GM18909 (cell line): ENCODE data around the gene ALDH16A1.

Source experiments
- ATAC-seq: cut with Tn5 transposase; IDR thresholded peaks from one replicate; pipeline ENCODE4 v1.9.1; 2021; ENCODE audit warnings: mild to moderate bottlenecking; ENCODE audit not compliant: unreplicated experiment, poor library complexity

The ALDH16A1 gene

DNA sequence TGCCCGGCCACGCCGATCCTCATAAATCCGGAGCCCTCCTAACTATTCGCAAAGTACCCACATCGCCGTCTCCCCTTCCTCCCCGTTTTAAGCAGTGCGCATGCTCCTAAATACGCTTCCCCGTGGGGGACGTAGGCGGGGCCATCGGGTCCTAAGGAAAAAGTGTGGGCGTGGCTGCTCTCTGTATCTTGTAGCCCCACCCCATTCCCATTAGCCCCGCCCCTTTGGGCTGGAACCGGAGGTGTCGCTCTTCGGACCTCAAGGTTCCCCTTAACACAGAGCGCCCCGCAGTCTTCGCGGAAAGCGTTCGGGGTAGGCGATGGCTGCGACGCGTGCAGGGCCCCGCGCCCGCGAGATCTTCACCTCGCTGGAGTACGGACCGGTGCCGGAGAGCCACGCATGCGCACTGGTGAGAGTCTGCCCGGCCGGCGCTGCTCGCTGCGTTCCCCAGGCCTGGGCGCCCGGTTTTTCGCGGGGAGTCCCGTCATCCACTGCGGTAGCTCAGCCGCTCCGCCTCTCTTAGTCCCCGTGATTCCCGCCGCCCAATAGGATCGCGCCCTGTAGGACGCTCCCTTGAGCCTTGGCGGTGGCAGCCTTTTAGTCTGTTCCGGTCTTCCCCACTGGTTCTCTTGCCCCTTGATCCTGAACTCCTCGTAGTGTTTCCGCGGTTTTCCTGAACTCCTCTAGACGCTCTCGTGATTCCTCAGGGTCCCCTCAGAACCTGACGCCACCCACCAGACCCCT, at the start of gene ALDH16A1:
Gene ALDH16A1, plus strand, starts transcription at position 213 of the 744 bp plus-strand sequence. Its CDS starts 107 bp downstream, at position 320.
- peak; percentile 84 for ATAC-seq

DNA sequence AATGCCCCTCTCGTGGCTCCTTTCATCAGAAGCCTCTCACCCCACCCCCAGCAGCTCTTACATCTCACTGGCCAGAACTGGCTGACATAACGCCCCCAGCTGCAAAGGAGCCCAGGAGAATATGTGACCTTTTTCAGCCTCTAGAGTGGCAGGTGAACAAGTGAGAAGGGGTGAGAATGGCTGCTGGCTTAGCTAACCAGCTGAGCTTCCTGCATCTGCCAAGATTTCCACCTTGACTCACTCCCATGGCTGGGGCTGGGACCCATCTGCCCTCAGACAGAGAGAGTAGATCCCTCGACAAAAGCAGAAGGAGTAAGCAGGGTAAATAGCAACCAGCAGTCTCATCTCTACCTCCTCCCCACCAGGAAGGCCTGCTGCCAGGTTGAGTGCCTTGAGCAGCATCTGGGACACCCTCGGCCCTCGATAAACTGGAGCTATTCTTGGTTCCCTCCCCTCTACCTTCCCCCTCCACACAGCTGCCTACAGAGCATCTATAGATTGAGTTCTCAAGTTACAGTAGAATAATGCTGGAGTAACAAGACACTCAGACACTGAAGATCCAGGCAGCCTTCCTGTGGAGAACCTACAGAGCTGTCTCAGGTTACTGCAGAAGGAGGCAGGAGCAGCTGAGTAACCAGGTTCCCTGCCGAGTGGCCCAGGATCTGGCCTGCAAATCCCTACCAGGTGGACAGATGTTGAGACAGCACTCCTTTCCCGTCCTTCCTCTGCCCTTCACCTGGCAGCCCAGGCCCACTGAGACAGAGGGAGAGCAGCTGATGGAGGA, 49.4 kb upstream of the ALDH16A1 start:
- ATAC-seq = no peak

DNA sequence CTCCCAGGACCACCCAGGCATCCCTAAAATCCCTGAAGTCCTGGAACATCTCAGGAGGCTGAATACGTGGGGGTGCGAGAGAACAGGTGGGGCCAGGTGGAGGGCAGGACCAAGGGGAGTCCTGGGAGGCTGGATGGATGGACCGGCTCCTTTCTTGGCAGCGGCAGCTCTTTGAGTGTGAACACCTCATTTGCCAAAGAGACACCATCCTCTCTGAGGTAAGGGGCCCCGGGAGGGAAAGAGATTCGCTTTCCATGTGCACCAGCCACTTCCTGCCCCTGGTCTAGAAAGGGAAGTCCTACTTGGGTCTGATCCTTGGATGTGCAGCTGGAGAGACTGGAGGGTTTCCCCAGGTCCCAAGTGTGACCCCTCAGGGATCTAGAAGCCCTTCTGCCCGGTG, 45.9 kb upstream of the ALDH16A1 start:
- ATAC-seq = no peak

DNA sequence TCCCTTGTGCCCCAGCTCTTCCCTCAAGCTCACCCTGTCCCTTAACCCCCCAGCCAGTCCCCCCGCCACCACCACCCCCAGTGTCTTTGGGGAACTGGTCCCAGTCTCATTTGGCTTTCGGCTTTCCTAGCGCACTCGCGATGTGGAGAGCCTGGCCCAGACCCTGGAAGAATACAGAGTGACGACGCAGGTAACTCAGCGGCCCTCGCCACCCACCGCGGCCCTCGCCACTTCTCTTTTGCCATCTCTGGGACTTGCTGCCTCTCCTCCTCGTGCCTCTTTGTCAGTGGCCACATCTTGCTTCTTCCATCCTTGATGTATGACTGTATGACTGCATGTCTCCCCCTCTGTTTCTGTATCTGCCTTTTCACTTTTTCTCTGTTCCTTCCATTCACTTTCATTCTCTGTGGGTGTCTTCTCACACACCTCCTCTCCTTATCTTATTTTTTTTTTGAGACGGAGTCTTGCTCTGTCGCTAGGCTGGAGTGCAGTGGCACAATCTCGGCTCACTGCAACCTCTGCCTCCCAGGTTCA, 45.5 kb upstream of the ALDH16A1 start:
- no peak for ATAC-seq

DNA sequence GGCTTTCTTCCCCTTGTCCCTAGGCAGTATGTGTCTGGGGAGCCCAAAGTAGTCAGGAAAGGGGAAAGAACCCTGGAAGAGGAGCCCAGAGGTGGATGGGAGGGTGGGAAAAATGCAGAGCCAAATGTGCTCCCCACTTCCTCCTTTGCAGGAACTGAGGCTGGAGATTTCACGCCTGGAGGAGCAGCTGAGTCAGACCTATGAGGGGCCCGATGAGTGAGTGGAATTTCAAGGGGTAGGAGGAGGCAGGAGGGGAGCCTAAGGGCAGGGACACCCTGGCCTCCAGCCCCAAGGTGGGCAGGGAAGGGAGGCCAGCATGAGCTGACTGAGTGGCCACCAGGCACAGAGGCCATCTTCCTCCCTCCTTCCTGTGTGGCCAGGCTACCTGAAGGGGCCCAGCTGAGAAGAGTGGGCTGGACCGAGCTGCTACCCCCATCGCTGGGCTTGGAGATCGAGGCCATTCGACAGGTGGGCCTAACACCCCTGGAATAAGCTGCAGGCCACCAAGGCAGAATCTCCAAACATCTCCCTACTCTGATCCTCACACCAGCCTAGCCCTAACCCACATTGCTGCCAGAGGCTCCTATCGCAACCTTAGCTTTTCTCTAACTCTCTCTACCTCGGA, 44.1 kb upstream of the ALDH16A1 start:
- no peak for ATAC-seq

DNA sequence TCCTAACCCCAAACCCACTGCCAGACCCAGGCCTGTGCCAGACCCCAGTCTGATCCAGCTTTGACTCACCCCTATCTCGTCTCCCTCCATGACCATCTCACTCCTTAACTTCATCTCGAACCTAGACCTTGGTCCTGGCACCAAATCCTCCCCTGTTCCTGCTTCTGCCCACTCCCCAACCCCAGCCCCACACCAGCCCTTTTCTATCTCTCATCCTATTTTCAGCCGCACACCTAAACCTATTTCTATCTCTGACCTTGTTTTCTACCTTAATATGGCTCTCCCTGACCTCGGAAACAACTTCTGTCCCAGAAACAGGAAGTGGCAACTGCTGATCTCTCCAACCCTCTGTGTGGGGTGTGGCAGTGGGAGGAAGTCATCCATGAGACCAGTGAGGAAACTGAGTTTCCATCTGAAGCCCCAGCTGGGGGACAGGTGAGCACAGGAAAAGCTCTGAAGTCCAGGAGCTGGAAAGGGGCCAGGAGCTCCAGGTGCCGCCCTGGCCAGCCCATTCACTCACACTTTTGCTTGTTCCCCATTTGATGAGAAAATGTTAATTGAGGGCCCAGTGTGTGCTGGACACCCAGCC, 43.5 kb upstream of the ALDH16A1 start:
- no peak for ATAC-seq

DNA sequence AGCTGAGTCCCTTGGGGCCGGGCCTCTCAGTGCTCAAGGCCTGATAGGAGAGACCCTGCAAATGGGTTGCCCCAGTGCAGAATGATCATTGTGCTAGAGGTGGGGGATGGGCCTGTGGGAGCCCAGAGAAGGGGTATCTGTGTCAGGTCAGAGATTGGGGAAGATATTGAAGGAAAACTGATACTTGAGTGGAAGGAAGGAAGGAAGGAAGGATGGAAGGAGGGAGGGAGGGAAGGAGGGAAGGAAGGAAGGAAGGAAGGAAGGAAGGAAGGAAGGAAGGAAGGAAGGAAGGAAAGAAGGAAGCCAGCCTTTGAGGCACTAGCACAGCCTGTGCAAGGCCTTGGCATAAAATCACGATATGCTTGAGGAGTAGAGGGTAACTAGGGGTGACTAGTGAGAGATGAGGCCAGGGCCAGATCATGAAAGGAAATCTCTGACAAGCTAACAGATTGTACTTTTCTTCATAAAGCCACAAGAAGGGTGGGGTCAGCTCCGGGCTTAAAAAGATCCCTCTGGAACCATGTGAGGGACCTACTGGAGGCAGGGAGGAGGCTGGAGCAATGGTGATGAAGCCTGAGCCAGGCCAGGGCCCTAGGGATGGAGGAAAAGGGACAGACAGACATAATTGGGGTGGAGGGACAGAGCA, 41.2 kb upstream of the ALDH16A1 start:
- ATAC-seq = no peak

DNA sequence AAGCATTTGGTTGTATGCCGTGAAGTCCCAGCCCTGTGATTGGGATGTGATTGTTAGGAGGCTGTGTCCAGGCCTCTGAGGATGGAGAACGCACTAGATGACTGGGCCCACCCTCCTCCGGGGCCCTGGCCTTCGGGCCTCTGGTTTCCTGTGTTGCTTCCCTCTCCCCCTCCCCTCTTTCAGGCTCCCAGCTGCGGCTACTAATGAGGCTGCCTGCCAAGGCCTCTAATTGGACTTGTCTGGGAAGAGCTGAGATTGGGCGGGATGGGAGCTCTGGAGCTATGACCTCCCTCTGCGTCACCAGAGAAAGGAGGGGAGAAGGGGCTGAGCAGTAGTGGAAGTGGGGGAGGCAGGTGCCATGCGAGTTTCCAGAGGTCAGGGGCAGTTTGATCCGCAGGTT, 39.7 kb upstream of the ALDH16A1 start:
- ATAC-seq = no peak

DNA sequence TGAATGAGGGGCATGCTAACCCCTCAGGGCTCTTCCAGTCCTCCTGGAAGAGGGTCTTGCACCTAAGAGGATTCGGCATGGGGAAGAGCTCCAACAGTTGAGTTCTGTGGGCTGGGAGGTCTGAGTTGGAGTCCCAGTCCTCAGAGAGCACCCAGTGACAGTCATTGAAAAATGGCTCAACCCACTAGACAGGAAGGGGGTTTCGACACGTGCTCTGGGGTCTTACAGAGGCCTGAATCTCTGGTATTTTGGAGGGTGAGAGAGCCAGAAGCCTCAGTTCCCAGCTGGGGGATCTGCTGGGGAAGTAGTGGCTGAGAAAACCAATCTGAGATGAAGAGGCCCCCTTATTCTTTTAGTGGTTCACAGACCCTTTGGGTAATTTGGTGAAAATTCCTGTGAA, 38.8 kb upstream of the ALDH16A1 start:
- ATAC-seq = no peak

DNA sequence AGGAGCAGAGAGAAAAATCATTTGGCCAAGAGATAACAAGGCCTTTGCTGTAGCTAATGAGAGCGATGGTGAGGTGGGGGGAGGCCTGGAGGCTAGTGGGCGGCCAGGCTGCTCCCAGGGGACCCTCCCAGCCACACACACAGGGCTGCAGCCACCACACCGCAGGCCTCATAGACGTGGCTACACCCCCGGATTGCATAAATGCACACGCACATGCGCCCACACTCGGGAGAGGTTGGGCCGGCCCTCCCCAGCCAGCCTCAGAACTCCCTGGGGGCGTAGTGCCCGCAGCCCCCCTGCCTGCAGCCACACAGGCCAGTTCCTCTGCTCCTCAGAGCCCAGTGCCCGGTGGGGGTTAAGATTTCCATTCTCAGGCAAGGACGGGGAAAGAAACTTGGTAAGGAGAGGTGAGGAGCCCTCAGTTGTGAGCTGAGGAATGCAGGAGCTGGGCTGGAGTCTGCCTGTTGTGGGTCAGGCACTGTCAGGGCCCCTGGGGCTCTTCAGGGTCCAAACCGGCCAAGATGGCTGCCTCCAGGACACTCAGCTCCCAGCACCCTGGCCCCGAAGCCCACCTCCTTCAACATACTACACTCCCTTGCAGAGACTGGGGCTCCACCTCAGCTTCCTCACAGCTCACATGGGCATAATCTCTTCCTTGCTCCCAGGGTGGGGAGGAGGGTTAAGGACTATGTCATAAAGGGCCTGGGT, 37.8 kb upstream of the ALDH16A1 start:
- ATAC-seq = no peak

DNA sequence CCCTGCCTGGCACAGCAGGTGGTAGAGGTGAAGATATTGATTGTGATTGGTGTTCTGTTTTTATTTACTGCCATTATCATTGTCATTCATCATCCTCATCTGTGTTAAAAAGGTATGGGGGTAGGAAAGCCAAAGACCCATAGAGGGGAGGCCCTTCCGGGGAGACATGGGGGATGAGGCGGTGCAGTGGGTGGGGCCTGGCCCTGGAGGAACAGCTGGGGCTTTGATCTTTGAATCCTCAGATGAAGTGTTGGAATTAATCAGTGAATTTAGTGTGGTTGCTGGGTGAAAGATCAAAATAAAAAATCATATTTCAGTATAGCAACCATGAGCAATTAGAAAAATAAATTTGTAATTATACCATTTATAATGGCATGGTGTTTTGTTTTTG, 37.2 kb upstream of the ALDH16A1 start:
- ATAC-seq = no peak

DNA sequence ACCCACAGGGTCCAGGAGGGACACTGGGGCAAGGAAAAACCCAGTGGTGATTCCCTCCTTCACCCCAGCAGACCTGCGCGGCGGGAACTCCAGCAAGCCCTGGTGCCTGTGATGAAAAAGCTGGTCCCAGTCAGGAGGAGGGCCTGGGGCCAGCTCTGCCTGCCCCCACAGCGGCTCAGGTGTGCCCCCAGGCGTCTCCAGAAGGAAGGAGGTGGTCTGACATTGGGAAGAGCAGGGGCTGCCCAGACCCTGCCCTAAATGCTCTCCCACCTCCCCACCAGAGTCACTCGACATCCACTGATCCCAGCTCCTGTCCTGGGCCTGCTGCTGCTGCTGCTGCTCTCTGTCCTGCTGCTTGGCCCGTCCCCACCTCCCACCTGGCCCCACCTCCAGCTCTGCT, 35.9 kb upstream of the ALDH16A1 start:
- ATAC-seq = no peak

DNA sequence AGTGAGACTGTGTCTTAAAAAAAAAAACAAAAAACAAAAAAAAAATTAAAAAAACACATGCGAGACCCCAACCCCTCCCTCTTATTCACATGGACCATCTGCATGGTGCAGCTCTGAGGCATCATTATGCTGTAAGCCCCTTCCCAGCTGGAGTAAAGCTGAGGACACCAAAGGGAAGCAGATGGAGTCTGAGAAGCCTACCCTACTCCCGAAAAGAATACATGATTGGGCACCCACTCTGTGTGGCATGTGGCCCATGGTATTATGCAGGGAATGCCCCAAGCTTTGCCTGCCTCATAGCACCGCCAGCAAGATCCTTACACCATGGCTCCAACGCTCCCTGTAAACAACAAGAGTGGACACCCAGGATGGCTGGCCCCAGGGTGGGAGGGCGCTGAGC, 34.5 kb upstream of the ALDH16A1 start:
- no peak for ATAC-seq

DNA sequence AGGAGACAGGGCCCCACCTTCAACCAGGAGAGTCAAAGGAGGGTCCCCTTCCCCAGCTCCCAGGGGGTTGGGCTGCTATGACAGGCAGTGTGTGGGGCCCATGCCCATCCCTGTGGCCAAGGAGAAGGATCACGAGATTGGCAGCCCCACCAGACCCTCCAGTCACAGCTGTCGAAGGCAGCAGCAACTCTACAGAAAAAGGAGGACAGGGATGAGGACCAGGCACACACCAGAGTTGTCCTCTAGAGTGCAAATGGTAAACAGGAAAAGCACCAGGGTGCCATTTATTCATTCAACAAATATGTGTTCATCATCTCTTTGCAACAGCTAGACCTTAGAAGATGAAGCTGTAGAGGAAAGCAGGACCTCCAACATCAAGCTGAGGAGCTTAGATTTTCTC, 33.9 kb upstream of the ALDH16A1 start:
- ATAC-seq = no peak

DNA sequence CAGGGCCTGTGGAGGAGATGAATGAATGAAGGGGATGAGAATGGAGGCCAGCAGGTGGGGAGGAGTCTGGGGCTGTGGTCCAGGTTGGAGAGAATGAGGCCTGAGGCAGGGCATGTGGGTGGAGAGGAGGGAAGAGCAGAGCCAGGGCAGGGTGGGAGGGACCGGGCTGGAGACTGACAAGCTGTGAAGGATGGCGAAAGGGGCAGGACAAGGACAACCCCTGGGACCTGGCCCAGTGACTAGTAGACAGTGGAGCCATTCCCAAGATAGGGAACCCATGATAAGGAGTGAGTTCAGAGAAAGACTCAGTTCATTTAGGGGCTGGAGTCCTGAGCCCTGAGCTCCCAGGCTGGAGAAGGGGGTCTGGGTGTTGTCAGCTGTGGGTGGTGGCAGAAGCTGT, 32.8 kb upstream of the ALDH16A1 start:
- no peak for ATAC-seq

DNA sequence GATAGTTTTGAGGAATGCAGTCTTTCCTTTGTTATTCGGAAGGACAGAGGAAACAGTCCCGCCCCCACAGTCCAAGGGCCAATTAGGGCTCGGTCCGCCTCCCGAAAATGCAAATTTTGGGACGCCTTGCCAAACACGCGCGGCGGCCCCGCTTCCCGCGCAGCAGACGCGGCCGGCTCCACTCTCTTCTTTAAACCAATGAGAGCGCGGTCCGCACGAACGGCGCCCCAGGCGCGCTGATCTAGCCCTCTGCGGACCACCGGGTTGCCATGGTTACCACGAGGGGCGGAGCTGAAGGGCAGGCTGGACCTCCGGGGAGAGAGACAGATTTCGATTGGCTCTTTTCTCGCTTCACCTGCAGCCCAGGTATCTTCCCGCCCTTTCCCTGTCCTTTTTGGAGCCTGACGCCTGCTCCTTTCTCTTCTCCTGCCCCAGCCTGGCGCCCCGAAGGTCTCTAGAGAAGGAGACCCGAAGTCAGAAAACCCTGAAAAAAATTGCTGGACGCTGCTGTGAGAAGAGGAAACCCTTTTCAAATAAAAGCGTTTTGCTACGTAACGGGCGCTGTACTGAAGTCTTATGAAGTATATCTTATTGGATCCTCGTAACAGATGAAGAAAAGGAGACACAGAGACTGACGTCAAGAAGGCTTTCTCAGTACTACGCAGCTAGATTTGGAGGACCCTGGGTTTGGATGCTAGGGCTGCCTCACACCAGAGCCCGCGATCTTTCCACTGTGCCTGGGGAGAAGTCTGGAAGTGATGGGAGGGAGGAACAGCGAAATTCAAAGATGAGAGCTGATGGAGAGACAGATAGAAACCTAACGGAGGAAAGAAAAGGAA, 31.8 kb upstream of the ALDH16A1 start:
- ATAC-seq = no peak

DNA sequence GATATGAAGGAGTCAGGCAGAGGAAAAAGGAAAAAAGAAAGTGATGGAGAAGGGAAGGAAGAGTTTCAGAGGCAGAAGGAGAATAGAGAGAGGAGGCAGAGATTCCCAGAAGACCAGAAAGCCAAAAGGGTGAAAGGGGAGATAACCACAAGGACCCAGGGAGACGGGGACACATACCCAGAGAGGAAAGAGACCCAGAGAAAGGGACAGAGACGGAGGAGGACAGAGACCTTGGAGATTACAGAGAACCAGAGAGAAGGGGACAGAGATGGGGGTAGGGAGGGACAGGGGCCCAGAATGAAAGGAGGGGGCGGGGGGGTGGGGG, 31.2 kb upstream of the ALDH16A1 start:
- no peak for ATAC-seq

DNA sequence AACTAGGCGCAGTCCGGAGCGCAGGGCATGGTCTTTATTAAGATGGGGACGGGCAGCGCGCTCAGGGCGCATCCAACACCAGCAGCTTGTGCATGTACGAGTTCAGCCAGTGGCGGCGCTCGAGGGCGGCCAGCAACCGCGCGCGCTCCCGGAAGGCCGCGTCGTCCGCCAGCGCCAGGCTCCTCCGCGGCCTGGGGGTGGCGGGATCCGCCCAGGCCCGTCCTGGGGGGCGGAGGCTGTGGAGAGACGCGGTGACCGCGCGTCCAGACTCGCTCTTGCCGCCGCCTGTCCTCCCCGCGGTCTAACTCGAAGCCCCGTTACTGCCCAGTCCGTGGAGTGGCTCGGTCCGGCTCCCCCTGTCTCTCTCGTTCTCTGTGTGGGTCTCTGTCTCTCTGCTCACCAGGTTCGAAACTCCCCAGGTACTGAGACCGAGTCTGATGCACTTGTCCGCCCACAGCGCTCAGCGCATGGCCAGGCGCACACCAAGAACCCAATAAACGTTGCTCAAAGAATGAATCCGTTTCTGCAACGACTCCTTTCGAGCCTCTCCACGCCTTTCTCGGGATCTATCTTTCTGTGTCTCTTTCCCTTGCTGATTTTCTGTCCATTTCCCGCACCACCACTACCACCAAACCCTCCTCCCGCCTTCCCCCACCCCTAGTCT, 30.5 kb upstream of the ALDH16A1 start:
- ATAC-seq = no peak
